ENCODE measurements around the gene CA10. TPM values are rescaled to one million over a fixed set of nuclear protein-coding genes. Genes with fewer than 3 reads are reported as not detected.
A peak's percentile ranks its signal among the peaks of the same experiment; 100 is the strongest.

The CA10 gene
- total and polyA plus RNA-seq, 2 experiments from 2014 or later = 0.33 TPM; not detected in 1

GRCh38 chr17:51876986-51877385 is 281.5 kb downstream of the CA10 start:
- H3K79me2 ChIP-seq = no peaks in the 10 kb centered on the region
- no peak overlapping the region for H3K4me3 ChIP-seq
- H2AFZ ChIP-seq = no peak overlapping the region
- no peak for TF ChIP-seq EZH2phosphoT487 (IDR thresholded peaks at IDR 0.05; ENCODE audit: low read depth, severe bottlenecking, unreplicated experiment)
- no peak for TF ChIP-seq CTCF (IDR thresholded peaks at IDR 0.05; ENCODE audit: poor library complexity)
- TF ChIP-seq EZH2 (IDR thresholded peaks at IDR 0.05; ENCODE audit: borderline replicate concordance) = no peak
- no peaks in the 10 kb centered on the region for H4K20me1 ChIP-seq (ENCODE audit: insufficient read depth, poor library complexity, severe bottlenecking)
- H3K27me3 ChIP-seq = no peaks in the 10 kb centered on the region
- H3K27ac ChIP-seq = no peak overlapping the region
- DNase-seq (ENCODE audit: low spot score) = no peak
- no peaks in the 10 kb centered on the region for H3K36me3 ChIP-seq (replicated peaks; ENCODE audit: insufficient read depth, low read depth)
- H3K4me2 ChIP-seq = no peak overlapping the region
- H3K9me3 ChIP-seq (ENCODE audit: low read depth) = no peaks in the 10 kb centered on the region
- no peaks in the 10 kb centered on the region for H3K4me1 ChIP-seq (ENCODE audit: insufficient read depth)
- no peaks in the 10 kb centered on the region for H3K9me2 ChIP-seq (replicated peaks; ENCODE audit: insufficient read depth)

GRCh38 chr17:51873302-51873701 is 285.2 kb downstream of the CA10 start:
- Histone ChIP-seq H3K4me2 (no peak overlapping the region), H2AFZ (no peak overlapping the region), H3K9me3 (ENCODE audit: low read depth) (no peaks in the 10 kb centered on the region)

GRCh38 chr17:51869387-51869786 is 289.1 kb downstream of the CA10 start:
- Histone ChIP-seq H3K4me3 (no peak overlapping the region), H3K27ac (no peak overlapping the region), H3K27me3 (no peaks in the 10 kb centered on the region), H3K9me3 (ENCODE audit: low read depth) (no peaks in the 10 kb centered on the region), H3K36me3 (replicated peaks; ENCODE audit: insufficient read depth, low read depth) (no peaks in the 10 kb centered on the region), H4K20me1 (ENCODE audit: insufficient read depth, poor library complexity, severe bottlenecking) (no peaks in the 10 kb centered on the region), H3K9me2 (replicated peaks; ENCODE audit: insufficient read depth) (no peaks in the 10 kb centered on the region), H3K79me2 (no peaks in the 10 kb centered on the region), H2AFZ (no peak overlapping the region), H3K4me1 (ENCODE audit: insufficient read depth) (no peaks in the 10 kb centered on the region), H3K4me2 (no peak overlapping the region)
- DNase-seq (ENCODE audit: low spot score) = peak; percentile 64
- 2% methylated on average over 2 of the region's 2 CpGs for WGBS (ENCODE audit: low lambda C conversion rate, missing lambda C conversion rate)
- TF ChIP-seq CTCF (IDR thresholded peaks at IDR 0.05; ENCODE audit: poor library complexity) (no peak), EZH2 (IDR thresholded peaks at IDR 0.05; ENCODE audit: borderline replicate concordance) (no peak), EZH2phosphoT487 (IDR thresholded peaks at IDR 0.05; ENCODE audit: low read depth, severe bottlenecking, unreplicated experiment) (no peak)

More at GRCh38 chr17:51873302-51873701, 285.2 kb downstream of the CA10 start:
- Histone ChIP-seq H3K36me3 (replicated peaks; ENCODE audit: insufficient read depth, low read depth) (no peaks in the 10 kb centered on the region), H3K27ac (no peak overlapping the region), H3K9me2 (replicated peaks; ENCODE audit: insufficient read depth) (no peaks in the 10 kb centered on the region), H3K4me3 (no peak overlapping the region), H3K4me1 (ENCODE audit: insufficient read depth) (no peaks in the 10 kb centered on the region), H3K79me2 (no peaks in the 10 kb centered on the region), H3K27me3 (no peaks in the 10 kb centered on the region), H4K20me1 (ENCODE audit: insufficient read depth, poor library complexity, severe bottlenecking) (no peaks in the 10 kb centered on the region)
- TF ChIP-seq EZH2phosphoT487 (IDR thresholded peaks at IDR 0.05; ENCODE audit: low read depth, severe bottlenecking, unreplicated experiment) = no peak
- no peak for TF ChIP-seq EZH2 (IDR thresholded peaks at IDR 0.05; ENCODE audit: borderline replicate concordance)
- 49% methylated on average over 3 of the region's 3 CpGs for WGBS (ENCODE audit: low lambda C conversion rate, missing lambda C conversion rate)
- DNase-seq (ENCODE audit: low spot score) = no peak

- no peaks in the 10 kb centered on the region for H3K9me2 ChIP-seq (replicated peaks; ENCODE audit: insufficient read depth)
- peak; percentile 70 for TF ChIP-seq CTCF (IDR thresholded peaks at IDR 0.05; ENCODE audit: poor library complexity)
- no peak for TF ChIP-seq EZH2phosphoT487 (IDR thresholded peaks at IDR 0.05; ENCODE audit: low read depth, severe bottlenecking, unreplicated experiment)
- no peaks in the 10 kb centered on the region for H3K79me2 ChIP-seq
- DNase-seq (ENCODE audit: low spot score) = peak; percentile 81
- H3K27me3 ChIP-seq = no peaks in the 10 kb centered on the region
- no peak overlapping the region for H2AFZ ChIP-seq
- no peaks in the 10 kb centered on the region for H3K36me3 ChIP-seq (replicated peaks; ENCODE audit: insufficient read depth, low read depth)
- WGBS (ENCODE audit: low lambda C conversion rate, missing lambda C conversion rate) = 8% methylated on average over 5 of the region's 5 CpGs
- no peak overlapping the region for H3K4me3 ChIP-seq
- H3K4me1 ChIP-seq (ENCODE audit: insufficient read depth) = peaks cover 8% of the 10 kb centered on the region
- H3K9me3 ChIP-seq (ENCODE audit: low read depth) = no peaks in the 10 kb centered on the region
- no peaks in the 10 kb centered on the region for H4K20me1 ChIP-seq (ENCODE audit: insufficient read depth, poor library complexity, severe bottlenecking)
- no peak overlapping the region for H3K27ac ChIP-seq
- H3K4me2 ChIP-seq = no peak overlapping the region
These were observed 297.5 kb downstream of the CA10 start for GRCh38 chr17:51860954-51861561.
